HG02588 (cell line): Measurements from ENCODE around the gene TFF2.

Experiments
- ATAC-seq: cut with Tn5 transposase; IDR thresholded peaks from one replicate; pipeline ENCODE4 v1.9.1; 2021; ENCODE audit warnings: mild to moderate bottlenecking, moderate library complexity; ENCODE audit not compliant: unreplicated experiment

Gene TFF2

DNA sequence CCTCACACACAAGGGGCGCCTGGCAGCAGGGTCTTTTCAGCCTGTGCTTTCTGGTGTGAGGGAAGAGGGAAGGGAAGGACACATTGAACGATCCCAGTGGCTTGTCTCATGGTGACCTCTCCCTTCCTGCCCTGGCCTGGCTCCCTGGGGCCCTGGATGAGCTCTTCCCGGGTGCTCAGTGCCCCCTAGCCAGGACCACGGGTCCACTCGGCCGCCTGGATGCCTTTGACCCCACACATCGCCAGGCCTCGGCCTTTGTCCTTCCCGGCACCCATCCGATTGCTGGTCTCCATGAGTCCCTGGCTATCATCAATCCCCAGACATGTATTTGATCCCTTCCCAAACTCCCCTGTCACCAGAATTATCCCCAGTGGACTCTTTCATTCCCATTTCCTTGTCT lies 29.6 kb downstream of the TFF2 start:
- ATAC-seq: no peak

- no peak for ATAC-seq
These were observed 30.0 kb downstream of the TFF2 start for GRCh38 chr21:42320791-42321190.

DNA sequence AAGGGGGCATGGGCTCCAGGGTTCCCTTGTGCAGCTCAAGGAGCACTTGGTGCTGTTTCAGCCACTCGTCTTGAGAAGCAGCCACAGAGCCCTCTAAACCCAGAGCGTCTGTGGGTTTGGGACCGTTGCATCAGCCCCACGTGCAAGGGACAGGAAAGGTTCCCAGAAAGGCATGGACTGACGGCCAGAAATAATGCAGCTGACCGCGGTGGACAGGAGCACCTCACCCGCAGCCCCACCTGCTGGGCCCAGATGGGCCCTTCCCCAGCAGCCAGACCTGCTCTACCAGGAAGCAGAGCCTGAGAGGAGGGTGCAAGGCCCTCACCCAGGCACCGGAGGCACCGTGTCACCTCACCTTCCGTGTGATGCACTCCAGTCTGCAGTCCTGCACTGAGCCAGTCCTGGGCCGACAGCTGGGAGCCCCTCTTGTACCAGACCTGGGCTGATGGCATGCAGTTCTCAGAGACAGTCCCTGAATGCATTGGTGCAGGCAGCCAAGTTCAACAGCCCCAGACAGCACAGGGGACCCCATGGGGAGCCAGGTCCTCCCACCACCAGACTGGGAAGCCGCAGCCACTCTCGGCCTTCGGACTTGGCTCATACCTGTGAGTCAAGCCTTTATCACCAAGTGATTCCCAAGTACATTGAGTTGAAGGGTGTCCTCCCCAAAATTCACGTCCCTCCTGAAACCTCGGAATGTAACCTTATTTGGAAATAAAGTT lies 30.8 kb downstream of the TFF2 start:
- ATAC-seq: no peak

- ATAC-seq: no peak
These were observed 31.4 kb downstream of the TFF2 start for GRCh38 chr21:42319376-42319775.

DNA sequence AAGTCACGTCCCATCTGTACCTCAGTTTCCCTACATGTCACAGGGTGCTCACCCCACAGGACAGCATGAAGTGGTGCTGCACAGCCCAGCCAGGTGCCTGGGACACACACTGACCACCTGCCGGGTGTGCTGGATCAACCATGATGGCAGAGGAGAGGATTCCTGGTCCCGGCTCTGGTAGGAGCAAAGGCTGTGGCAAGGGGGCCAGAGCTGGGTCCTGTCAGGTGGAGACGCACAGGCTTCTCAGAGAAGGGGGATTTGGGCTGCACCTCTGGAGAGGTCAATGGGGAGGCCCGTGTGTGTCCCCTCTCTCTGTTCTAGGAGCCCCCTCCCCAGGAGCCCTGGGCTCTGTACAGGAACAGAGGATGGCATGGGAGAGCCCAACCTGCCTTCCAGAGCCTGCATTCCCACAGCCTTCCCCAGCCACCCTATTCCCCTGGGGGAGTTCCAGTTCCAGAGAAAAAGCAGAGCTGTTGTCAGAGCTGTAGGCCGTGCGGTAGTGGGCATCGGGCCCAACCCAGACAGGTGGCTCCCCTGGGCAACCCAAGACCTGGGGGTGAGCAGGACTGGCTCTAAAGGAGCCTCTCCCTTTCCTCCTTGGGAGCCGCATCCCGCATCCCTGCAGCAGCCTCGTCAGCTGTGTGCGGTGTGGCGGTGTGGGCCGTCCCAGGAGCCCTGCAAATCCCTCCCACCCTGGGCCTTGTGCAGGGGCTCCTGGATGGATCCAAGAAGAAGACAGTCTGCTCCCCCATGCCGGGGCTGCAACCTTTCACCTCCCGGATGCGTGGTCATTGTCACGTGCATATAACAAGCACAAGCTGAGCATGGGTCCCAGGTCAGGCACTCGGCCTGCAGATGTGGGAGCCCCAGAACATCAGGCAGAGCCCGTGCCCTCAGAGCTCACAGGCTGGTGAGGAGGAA lies 32.7 kb downstream of the TFF2 start:
- ATAC-seq: no peak

GRCh38 chr21:42317341-42317741 lies 33.5 kb downstream of the TFF2 start:
- no peak for ATAC-seq

DNA sequence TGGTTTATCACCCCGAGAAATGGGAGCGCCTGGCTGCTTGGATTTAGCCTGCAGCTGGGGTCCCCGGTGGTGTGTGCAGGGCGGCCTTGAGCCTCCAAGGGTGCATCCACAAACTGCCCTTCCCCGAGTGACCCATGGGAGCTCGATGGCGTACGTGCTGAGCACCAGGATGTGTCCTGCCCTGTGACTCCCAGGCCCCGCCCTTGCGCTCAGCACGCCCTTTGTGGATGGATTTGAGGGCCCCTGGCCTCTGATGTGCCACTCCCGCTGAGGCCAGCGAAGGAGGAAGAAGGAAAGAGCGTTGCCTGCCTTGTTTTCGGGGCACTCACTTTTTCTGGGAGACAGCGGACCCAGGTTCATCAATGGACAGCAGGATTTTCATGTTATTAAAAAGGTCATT lies 33.9 kb downstream of the TFF2 start:
- ATAC-seq: no peak

- no peak for ATAC-seq
These were observed 35.4 kb downstream of the TFF2 start, which contains the start of gene TFF3 for GRCh38 chr21:42315296-42315891. Gene TFF3, minus strand, starts transcription at chr21:42315409. Its CDS starts 35 bp downstream, at chr21:42315374.

GRCh38 chr21:42314616-42315295 lies 36.0 kb downstream of the TFF2 start:
- ATAC-seq: no peak

- no peak for ATAC-seq
These were observed 37.3 kb downstream of the TFF2 start for GRCh38 chr21:42313501-42313969.

GRCh38 chr21:42312626-42313104 lies 38.1 kb downstream of the TFF2 start:
- no peak for ATAC-seq

DNA sequence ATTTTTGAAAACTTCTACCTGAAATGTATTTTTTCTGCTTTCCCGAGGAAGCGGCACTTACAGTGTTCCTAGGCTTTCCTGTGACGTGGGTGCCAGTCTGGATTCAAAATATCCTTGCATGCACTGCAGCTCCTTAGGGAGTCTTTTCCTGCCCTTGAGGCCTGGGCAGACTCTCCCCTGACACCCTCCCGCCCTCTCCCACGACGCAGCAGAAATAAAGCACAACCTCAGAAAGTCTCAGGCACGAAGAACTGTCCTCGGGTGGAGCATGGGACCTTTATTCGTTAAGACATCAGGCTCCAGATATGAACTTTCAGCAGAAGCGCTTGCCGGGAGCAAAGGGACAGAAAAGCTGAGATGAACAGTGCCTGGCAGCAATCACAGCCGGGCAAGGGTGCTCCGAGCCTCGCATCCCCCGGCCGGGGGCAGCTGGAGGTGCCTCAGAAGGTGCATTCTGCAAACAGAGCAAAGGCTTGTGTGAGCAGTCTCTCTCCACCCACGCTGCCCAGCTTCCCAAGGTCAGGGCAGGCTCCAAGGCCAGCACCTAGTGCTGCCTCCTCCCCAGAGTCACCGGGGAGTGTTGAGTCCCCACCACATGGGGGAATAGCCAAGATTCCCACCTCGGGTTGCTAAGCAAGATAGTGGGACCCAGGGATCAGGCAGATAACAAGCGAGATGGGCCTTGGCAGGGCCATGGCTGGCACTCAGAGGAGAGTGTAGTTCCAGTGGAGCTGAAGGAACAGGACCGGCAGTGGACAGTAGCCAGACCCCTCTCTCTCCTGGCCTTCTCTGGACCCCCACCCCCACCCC lies 38.8 kb downstream of the TFF2 start:
- ATAC-seq: no peak

GRCh38 chr21:42311160-42311559 lies 39.6 kb downstream of the TFF2 start:
- no peak for ATAC-seq

DNA sequence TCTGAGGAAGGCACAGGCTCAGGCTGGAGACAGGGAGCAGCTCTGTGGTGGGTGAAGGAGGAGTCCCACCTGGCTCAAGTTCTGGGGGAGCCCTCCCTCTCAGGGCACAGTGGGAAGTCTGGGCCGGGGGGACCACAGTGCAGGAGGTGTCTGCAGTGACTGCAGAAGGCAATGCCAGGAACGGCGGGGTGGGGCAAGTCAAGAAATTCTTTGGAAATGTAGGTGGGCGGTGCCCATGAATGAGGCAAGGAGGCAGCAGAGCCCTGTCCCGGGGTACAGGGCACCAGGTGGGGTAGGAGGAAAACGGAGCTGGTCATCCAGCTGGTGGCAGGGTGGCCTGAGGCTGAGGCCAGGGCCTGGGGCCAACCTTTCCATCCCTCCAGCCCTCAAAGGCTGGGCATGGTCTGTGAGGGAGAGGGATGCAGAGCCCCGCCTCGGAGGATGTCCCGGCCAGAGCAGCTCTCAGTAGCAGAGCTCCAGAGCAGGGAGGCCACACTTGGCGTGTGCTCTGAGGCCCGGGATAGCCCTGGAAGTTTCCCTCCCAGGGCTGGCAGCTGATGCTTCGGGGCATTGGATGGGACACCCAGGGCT lies 40.3 kb downstream of the TFF2 start:
- ATAC-seq: no peak

DNA sequence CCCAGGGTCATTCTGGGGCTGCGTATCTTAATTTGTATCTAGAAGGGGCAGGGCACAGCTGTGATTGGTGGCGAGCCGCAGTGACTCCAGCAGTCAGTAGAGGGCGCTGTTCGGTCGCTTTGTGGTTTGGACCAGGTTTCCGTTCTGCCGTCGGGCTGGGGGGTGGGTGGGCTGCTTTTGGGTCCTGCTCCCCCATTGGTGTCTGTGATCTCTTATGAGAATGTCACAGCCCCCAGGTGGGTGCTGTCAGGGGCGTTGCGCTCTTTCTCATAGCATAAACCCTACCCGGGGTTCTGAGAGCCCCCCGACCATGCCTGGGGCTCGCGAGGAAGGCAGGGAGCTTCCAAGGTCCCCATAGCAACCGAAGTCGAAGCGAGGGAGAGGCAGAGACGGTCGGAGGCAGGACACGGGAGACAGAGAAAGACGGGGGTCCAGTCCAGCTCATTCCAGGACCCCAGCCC lies 41.0 kb downstream of the TFF2 start:
- no peak for ATAC-seq

DNA sequence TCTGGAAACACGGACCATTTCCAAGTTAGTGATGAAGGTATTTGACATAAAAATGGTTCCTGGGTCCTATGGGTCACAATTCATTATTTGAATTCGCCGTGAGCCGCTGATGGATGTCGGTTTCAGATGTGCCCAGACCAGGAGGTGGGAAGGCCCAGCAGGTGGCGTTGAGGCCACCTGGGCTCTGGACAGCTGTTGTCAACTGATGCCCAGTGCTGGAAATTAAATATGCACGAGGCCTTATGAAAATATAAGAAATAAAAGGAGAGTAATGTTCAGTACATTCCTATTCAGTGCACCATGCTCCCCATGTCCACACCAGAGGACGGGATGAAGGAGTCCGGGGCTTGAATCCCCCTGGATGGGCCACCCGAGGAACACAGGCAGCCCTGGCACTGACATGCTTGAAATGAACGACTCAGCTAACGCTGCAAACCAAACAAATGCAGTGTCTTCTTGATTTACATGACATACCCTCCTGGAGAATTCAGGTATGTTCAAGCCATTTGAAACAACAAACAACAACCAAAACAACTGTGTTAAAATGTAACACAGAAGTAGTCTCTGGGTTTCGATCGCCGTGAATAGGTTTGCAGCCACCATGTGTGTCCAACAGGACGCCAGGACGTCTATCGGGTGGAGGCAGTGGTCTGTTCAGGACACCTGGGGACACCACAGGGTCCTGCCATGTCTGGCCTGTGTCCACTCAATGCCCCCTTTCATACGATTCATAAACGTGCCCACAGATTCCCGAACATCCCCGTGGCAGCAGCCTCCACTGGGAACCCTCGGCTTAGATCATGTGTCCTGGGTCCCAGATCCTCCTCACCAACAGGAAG lies 41.7 kb downstream of the TFF2 start:
- no peak for ATAC-seq

DNA sequence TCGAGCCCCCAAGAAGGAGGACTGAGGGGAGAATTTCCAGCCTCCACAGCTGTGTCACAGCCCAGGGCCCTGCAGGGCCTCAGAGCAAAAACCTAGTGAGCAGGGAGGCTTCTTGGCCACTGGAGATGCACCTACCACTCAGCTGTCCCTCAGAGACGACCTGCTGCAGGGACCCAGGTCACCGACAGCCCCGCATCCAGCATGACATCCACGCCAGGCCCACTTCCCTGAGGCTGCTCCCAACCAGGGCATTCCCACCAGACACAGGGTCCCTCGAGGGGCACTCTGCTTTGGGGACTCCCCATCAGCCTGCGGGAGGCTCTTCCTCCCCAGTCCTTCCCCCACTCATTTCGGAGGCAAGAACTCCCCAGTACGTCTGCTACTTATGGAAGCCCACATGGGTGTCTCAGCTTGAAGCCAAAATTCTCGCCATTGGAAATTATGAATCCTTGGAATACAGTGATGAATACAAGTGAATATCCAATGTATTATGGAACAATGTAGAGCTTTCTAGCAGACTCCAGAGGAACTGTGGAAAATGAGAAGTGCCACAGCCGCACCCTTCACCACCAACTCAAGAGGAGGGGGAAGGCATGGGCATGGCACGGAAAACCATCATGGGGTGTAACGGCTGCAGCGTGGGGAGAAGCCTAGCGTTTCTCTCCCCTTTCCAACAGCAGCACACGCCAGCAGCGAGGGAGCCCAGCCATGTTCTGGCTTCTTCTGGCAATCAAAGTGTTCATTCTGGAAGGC lies 42.5 kb downstream of the TFF2 start:
- no peak for ATAC-seq

- ATAC-seq: no peak
These were observed 43.7 kb downstream of the TFF2 start for GRCh38 chr21:42307106-42307505.
